Adipocyte (in vitro differentiated cells): Measurements from ENCODE around the gene ZCCHC12.

Experiments
- DNase-seq: peaks from one replicate; pipeline ENCODE4 v3.0.0-alpha.2; 2015; ENCODE audit warnings: low read depth
- H3K27me3 ChIP-seq: replicated peaks from 2 replicates; pipeline ENCODE4 v1.7.0; 2013; ENCODE audit warnings: mild to moderate bottlenecking, low read length, moderate library complexity; ENCODE audit not compliant: control insufficient read depth, insufficient read depth
- H3K36me3 ChIP-seq: 2 replicates; pipeline ENCODE4 v1.7.0; 2013; ENCODE audit warnings: low read length, mild to moderate bottlenecking, moderate library complexity; ENCODE audit not compliant: control insufficient read depth, insufficient read depth, severe bottlenecking
- H3K4me1 ChIP-seq: 2 replicates; pipeline ENCODE4 v1.7.0; 2013; ENCODE audit warnings: mild to moderate bottlenecking, low read length, moderate library complexity; ENCODE audit not compliant: control insufficient read depth, insufficient read depth
- H3K4me3 ChIP-seq: 2 replicates; pipeline ENCODE4 v1.7.0; 2013; ENCODE audit warnings: mild to moderate bottlenecking, low read length, moderate library complexity
- H3K9ac ChIP-seq: 2 replicates; pipeline ENCODE4 v1.7.0; 2013; ENCODE audit warnings: mild to moderate bottlenecking, low read length, moderate library complexity
- H3K9me3 ChIP-seq: 2 replicates; pipeline ENCODE4 v1.7.0; 2013; ENCODE audit warnings: mild to moderate bottlenecking, low read length, moderate library complexity; ENCODE audit not compliant: control insufficient read depth

The ZCCHC12 gene

GRCh38 chrX:118872102-118872566 is 48.5 kb downstream of the ZCCHC12 start:
- H3K9ac ChIP-seq = no peak overlapping the region
- peak; percentile 8 for DNase-seq
- peaks cover 16% of the 10 kb centered on the region for H3K4me1 ChIP-seq
- H3K9me3 ChIP-seq = no peaks in the 10 kb centered on the region
- H3K27me3 ChIP-seq = peaks cover 4% of the 10 kb centered on the region
- H3K36me3 ChIP-seq = no peaks in the 10 kb centered on the region
- peak overlapping the region; percentile 32 for H3K4me3 ChIP-seq
